ENCODE measurements around the gene AK8.

Gene AK8

GRCh38 chr9:132710333-132710732 lies 167.8 kb downstream of the AK8 start:
- DNase-seq: no peak

- DNase-seq: no peak
These were observed 169.2 kb downstream of the AK8 start for GRCh38 chr9:132708769-132709430.

- no peak for DNase-seq
These were observed 169.8 kb downstream of the AK8 start for GRCh38 chr9:132708239-132708638.

- no peak for DNase-seq
These were observed 174.7 kb downstream of the AK8 start for GRCh38 chr9:132703336-132703735.

GRCh38 chr9:132702254-132702653 lies 175.8 kb downstream of the AK8 start:
- no peak for DNase-seq

- no peak for DNase-seq
These were observed 178.1 kb downstream of the AK8 start for GRCh38 chr9:132699956-132700355.

- DNase-seq: no peak
These were observed 179.1 kb downstream of the AK8 start for GRCh38 chr9:132698989-132699388.

GRCh38 chr9:132697230-132697629 lies 180.9 kb downstream of the AK8 start:
- no peak for DNase-seq

- DNase-seq: no peak
These were observed 183.9 kb downstream of the AK8 start for GRCh38 chr9:132694144-132694543.

GRCh38 chr9:132690696-132691095 lies 187.4 kb downstream of the AK8 start:
- no peak for DNase-seq

- no peak for DNase-seq
These were observed 194.2 kb downstream of the AK8 start for GRCh38 chr9:132683873-132684272.

GRCh38 chr9:132681561-132681960 lies 196.5 kb downstream of the AK8 start:
- no peak for DNase-seq

- DNase-seq: no peak
These were observed 198.0 kb downstream of the AK8 start for GRCh38 chr9:132679946-132680625.

GRCh38 chr9:132677976-132678375 lies 200.1 kb downstream of the AK8 start:
- DNase-seq: no peak

All from NCI-H345 (cell line).